ENCODE results near the gene SYNRG. TPM values are rescaled to one million over a fixed set of nuclear protein-coding genes. Genes with fewer than 3 reads are reported as not detected.

Gene SYNRG
- total RNA-seq, 1 donor = 22.5 TPM

DNA sequence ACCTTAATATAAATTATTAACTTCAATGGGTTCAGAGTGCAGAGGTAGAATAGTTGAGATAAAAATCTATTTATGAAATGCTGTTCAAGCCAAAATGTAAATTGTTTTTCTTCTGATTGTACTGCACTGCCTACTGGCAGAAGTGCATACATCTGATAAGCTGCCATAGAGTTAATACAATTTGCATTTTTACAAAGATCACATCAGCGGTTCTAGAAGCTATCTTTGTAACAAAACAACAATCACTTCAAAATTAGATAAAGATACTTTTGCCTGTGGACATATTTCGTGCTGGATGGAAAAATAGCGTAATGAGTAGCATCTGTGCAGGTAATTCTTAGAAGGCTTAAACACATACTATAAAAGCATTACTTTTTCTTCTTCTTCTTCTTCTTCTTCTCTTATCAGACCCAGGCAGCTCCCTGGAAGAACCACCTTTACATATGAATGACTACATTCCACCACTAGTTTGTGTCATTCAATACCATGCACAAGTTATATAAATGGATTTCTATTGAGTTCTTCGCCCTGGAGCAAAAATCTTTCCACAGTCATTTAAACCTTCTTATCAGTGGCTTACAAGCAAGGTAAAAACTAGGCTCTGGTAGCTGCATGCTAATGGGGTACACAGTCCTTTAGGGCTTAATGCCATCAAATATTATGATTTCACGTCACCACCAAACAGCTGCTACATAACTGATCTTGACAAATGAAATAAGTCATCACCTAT is 47.0 kb downstream of the SYNRG start:
- no peak overlapping the region for H3K4me3 ChIP-seq (ENCODE audit: low read depth, low read length)
- no peak for DNase-seq (ENCODE audit: low read depth)
- TF ChIP-seq, protein P1, sequence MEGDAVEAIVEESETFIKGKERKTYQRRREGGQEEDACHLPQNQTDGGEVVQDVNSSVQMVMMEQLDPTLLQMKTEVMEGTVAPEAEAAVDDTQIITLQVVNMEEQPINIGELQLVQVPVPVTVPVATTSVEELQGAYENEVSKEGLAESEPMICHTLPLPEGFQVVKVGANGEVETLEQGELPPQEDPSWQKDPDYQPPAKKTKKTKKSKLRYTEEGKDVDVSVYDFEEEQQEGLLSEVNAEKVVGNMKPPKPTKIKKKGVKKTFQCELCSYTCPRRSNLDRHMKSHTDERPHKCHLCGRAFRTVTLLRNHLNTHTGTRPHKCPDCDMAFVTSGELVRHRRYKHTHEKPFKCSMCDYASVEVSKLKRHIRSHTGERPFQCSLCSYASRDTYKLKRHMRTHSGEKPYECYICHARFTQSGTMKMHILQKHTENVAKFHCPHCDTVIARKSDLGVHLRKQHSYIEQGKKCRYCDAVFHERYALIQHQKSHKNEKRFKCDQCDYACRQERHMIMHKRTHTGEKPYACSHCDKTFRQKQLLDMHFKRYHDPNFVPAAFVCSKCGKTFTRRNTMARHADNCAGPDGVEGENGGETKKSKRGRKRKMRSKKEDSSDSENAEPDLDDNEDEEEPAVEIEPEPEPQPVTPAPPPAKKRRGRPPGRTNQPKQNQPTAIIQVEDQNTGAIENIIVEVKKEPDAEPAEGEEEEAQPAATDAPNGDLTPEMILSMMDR (IDR thresholded peaks at IDR 0.05; ENCODE audit: insufficient read depth, low read length) = no peak

DNA sequence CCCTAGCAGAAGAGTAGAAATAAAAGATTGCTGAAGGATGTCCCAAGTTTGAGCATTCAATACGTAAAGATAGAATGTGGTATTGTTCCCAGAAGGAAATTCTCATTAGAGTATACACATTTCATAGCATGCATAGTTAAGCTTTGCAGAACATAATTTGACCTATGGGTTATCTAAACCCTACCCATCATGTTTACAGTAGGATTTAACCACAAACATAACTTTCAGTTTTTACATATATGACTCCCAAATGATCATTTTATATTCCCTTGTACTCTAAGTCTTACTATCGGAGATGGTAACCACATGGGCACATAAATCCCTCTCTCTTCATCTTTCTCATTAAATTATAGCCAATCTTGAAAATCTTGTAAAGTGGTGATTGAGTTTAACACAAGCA is 50.9 kb downstream of the SYNRG start:
- H3K4me3 ChIP-seq (ENCODE audit: low read depth, low read length) = no peak overlapping the region
- no peak for DNase-seq (ENCODE audit: low read depth)
- TF ChIP-seq, protein P1 (IDR thresholded peaks at IDR 0.05; ENCODE audit: insufficient read depth, low read length) = no peak

DNA sequence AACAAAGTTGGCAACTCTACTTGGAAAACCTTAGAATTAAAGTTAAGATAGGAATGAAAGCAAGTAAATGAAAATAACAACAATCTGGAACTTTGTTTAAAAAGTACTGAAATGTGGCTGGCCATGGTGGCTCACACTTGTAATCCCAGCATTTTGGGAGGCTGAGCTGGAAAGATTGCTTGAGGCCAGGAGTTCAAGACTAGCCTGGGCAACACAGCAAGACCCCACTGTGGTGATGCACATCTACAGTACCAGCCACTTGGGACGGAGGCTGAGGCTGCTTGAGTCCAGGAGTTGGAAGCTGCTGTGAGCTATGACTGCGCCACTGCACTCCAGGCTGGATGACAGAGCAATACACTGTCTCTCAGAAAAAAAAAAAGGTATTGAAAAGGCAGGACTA is 51.7 kb downstream of the SYNRG start:
- TF ChIP-seq, protein P1 (IDR thresholded peaks at IDR 0.05; ENCODE audit: insufficient read depth, low read length) = no peak

DNA sequence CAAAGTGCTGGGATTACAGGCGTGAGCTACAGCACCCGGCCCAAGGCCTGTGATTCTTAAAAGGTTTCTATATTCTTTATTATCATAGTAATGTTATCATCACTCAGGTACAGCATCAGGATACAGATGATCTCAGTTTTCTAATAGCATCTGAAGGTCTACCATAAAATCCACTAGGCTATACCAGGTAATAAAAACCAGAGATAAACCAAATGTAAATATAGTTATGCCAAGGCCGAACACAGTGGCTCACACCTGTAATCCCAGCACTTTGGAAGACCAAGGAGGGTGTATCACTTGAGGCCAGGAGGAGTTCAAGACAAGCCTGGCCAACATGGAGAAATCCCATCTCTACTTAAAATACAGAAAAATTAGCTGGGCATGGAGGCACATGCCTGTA is 53.8 kb downstream of the SYNRG start:
- no peak overlapping the region for H3K4me3 ChIP-seq (ENCODE audit: low read depth, low read length)
- TF ChIP-seq, protein P1 (IDR thresholded peaks at IDR 0.05; ENCODE audit: insufficient read depth, low read length) = no peak
- DNase-seq (ENCODE audit: low read depth) = no peak

More for the DNA sequence above, 51.7 kb downstream of the SYNRG start:
- no peak overlapping the region for H3K4me3 ChIP-seq (ENCODE audit: low read depth, low read length)
- DNase-seq (ENCODE audit: low read depth) = no peak

DNA sequence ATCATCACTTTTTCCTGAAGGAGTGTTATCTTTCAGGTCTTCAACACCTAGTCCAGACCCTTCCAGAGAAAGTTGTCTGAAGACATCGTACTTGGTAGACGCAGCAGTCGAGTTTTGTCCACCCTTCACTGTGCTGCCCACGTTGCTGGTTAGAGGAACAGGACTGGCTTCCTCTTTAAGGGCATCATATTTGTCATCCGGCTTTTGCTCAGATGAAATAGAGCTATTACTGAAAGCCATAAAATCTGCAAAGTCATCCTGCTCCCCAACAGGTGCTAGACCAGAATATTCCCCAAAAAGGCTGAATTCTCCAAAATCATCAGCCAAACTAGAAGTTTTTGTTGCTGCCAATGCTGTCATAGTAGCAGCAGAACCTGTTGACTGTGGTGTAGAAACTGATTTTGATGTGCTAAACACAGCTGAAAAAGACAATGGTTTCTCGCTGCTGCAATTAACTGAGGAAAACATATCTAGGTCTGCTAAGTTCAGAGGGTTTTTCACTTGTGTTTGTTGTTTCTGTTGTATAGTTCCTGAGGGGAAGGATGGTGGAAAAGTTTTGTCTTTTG is 55.7 kb downstream of the SYNRG start:
- DNase-seq (ENCODE audit: low read depth) = no peak
- TF ChIP-seq, protein P1 (IDR thresholded peaks at IDR 0.05; ENCODE audit: insufficient read depth, low read length) = no peak
- no peak overlapping the region for H3K4me3 ChIP-seq (ENCODE audit: low read depth, low read length)

DNA sequence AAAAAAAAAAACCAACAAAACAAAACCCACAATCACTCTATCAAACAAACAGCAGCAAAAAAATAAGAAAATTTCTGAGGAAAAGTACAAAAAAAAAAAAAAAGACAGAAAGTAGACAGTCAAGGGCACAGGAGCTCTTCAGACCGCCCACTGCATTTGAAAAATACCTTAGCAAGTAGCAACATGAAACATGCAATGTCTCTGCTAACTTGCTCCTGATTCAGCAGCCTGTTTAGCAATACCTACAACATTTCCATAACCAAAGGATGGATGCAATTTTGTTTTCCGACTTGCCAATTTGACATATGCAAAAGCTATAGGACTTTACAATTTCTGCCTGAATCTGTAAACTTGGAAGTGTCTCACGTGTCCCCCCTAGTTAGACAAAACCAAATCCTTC is 57.4 kb downstream of the SYNRG start:
- no peak overlapping the region for H3K4me3 ChIP-seq (ENCODE audit: low read depth, low read length)
- TF ChIP-seq, protein P1 (IDR thresholded peaks at IDR 0.05; ENCODE audit: insufficient read depth, low read length) = no peak
- no peak for DNase-seq (ENCODE audit: low read depth)

All from fibroblast of the aortic adventitia (primary cell).